ENCODE results near the gene ABO. TPM values are rescaled to one million over a fixed set of nuclear protein-coding genes. Genes with fewer than 3 reads are reported as not detected.
"Not testable (repeated sequence)": the region's sequence is repeated elsewhere in the genome, so short reads cannot be mapped to it uniquely, and the experiment has no call there.

The ABO gene
- total and polyA plus RNA-seq, 9 donors: 16.0 to 27.7 (median 21.1) TPM

- no peak overlapping the region for H3K4me3 ChIP-seq
- H3K9me3 ChIP-seq: no peaks in the 10 kb centered on the region
- H3K4me1 ChIP-seq (ENCODE audit: insufficient read depth): peaks cover 6% of the 10 kb centered on the region
- no peaks in the 10 kb centered on the region for H3K36me3 ChIP-seq
- 86 to 93% (median 89%) methylated on average over 11 of the region's 11 CpGs for WGBS, 3 donors
- H3K27me3 ChIP-seq: no peaks in the 10 kb centered on the region
- intact Hi-C loops (cut with DNase I): no loop called here
- H3K27ac ChIP-seq: no peak overlapping the region
- TF ChIP-seq CTCF (IDR thresholded peaks at IDR 0.05) (no peak), EP300 (IDR thresholded peaks at IDR 0.05) (no peak), POLR2A (IDR thresholded peaks at IDR 0.05) (no peak)
- DNase-seq: peak in 1 of 5 donors; percentile 22
These were observed 23.2 kb downstream of the ABO start for GRCh38 chr9:133251773-133252172.

- WGBS, 3 donors: 84 to 93% (median 90%) methylated on average over 6 of the region's 6 CpGs
- H3K27ac ChIP-seq; H3K9me3 ChIP-seq; H3K36me3 ChIP-seq; H3K4me1 ChIP-seq (ENCODE audit: insufficient read depth); H3K4me3 ChIP-seq; H3K27me3 ChIP-seq; DNase-seq; intact Hi-C loops (cut with DNase I): not testable (repeated sequence)
These were observed 23.8 kb downstream of the ABO start for GRCh38 chr9:133251221-133251620.

- Histone ChIP-seq H3K4me3 (no peak overlapping the region), H3K4me1 (ENCODE audit: insufficient read depth) (peaks cover 1% of the 10 kb centered on the region), H3K36me3 (no peaks in the 10 kb centered on the region), H3K27me3 (no peaks in the 10 kb centered on the region), H3K9me3 (no peaks in the 10 kb centered on the region), H3K27ac (no peak overlapping the region)
- intact Hi-C loops (cut with DNase I): no loop called here
- no peak for TF ChIP-seq CTCF (IDR thresholded peaks at IDR 0.05)
- no peak for TF ChIP-seq EP300 (IDR thresholded peaks at IDR 0.05)
- no peak for TF ChIP-seq POLR2A (IDR thresholded peaks at IDR 0.05)
- no peak for DNase-seq
- 80 to 84% (median 82%) methylated on average over 5 of the region's 5 CpGs for WGBS, 3 donors
These were observed 24.2 kb downstream of the ABO start for GRCh38 chr9:133250741-133251170.

- Histone ChIP-seq H3K27ac (no peak overlapping the region), H3K36me3 (no peaks in the 10 kb centered on the region), H3K4me1 (ENCODE audit: insufficient read depth) (peaks cover 1% of the 10 kb centered on the region), H3K4me3 (no peak overlapping the region), H3K27me3 (no peaks in the 10 kb centered on the region), H3K9me3 (no peaks in the 10 kb centered on the region)
- TF ChIP-seq CTCF (IDR thresholded peaks at IDR 0.05) (no peak), EP300 (IDR thresholded peaks at IDR 0.05) (no peak), POLR2A (IDR thresholded peaks at IDR 0.05) (no peak)
- 92 to 100% (median 95%) methylated on average over 1 of the region's 1 CpG for WGBS, 3 donors
- DNase-seq: no peak
- intact Hi-C loops (cut with DNase I): no loop called here
These were observed 25.7 kb downstream of the ABO start for GRCh38 chr9:133249337-133249736.

- no peak for TF ChIP-seq CTCF (IDR thresholded peaks at IDR 0.05)
- no peak for TF ChIP-seq EP300 (IDR thresholded peaks at IDR 0.05)
- no peak for TF ChIP-seq POLR2A (IDR thresholded peaks at IDR 0.05)
- intact Hi-C loops (cut with DNase I): no loop called here
- H3K4me3 ChIP-seq: no peak overlapping the region
- no peaks in the 10 kb centered on the region for H3K9me3 ChIP-seq
- 62 to 71% (median 71%) methylated on average over 8 of the region's 8 CpGs for WGBS, 3 donors
- no peaks in the 10 kb centered on the region for H3K36me3 ChIP-seq
- H3K27ac ChIP-seq: no peak overlapping the region
- no peaks in the 10 kb centered on the region for H3K27me3 ChIP-seq
- DNase-seq: peak in 2 of 5 donors; percentile 6 to 14
- peaks cover 1% of the 10 kb centered on the region for H3K4me1 ChIP-seq (ENCODE audit: insufficient read depth)
These were observed 26.2 kb downstream of the ABO start for GRCh38 chr9:133248726-133249295.

Data from ovary (tissue), 9 donors.